H9 (cell line): ENCODE measurements around the gene OXSR1. TPM values are rescaled to one million over a fixed set of nuclear protein-coding genes. Genes with fewer than 3 reads are reported as not detected.

ENCODE experiments used
- DNase-seq: peaks from one replicate; pipeline ENCODE4 v3.0.0-alpha.2; 2017
- H2AFZ ChIP-seq: one replicate; pipeline ENCODE4 v1.6.1; 2013; ENCODE audit warnings: mild to moderate bottlenecking, low read length, control low read depth, moderate library complexity
- H2AK5ac ChIP-seq: 2 replicates; pipeline ENCODE4 v1.6.1; 2013; ENCODE audit warnings: low read length, control low read depth, mixed read lengths; ENCODE audit not compliant: insufficient read length
- H2BK120ac ChIP-seq: one replicate; pipeline ENCODE4 v1.6.1; 2013; ENCODE audit warnings: low read depth, mild to moderate bottlenecking, low read length, control low read depth, inconsistent platforms; ENCODE audit not compliant: poor library complexity, severe bottlenecking
- H2BK12ac ChIP-seq: 2 replicates; pipeline ENCODE4 v1.6.1; 2013; ENCODE audit warnings: low read length, control low read depth, mixed read lengths, low read depth; ENCODE audit not compliant: insufficient read length
- H2BK15ac ChIP-seq: 2 replicates; pipeline ENCODE4 v1.6.1; 2013; ENCODE audit warnings: low read depth, low read length, control low read depth
- H2BK20ac ChIP-seq: one replicate; pipeline ENCODE4 v1.6.1; 2013; ENCODE audit warnings: low read depth, mild to moderate bottlenecking, low read length, control low read depth, inconsistent platforms; ENCODE audit not compliant: poor library complexity, severe bottlenecking
- H2BK5ac ChIP-seq: 2 replicates; pipeline ENCODE4 v1.6.1; 2013; ENCODE audit warnings: low read length, control low read depth, mixed read lengths; ENCODE audit not compliant: insufficient read length
- H3K14ac ChIP-seq: 2 replicates; pipeline ENCODE4 v1.6.1; 2013; ENCODE audit warnings: low read length, control low read depth; ENCODE audit not compliant: insufficient read depth
- H3K18ac ChIP-seq: 2 replicates; pipeline ENCODE4 v1.6.1; 2013; ENCODE audit warnings: low read depth, mild to moderate bottlenecking, mixed read lengths, low read length, control low read depth; ENCODE audit not compliant: insufficient read length
- H3K23ac ChIP-seq: 2 replicates; pipeline ENCODE4 v1.6.1; 2013; ENCODE audit warnings: low read length, control low read depth, mixed read lengths, low read depth; ENCODE audit not compliant: insufficient read length
- H3K23me2 ChIP-seq: 2 replicates; pipeline ENCODE4 v1.6.1; 2013; ENCODE audit warnings: low read depth, mild to moderate bottlenecking, mixed read lengths, low read length, control low read depth; ENCODE audit not compliant: insufficient read length, poor library complexity, severe bottlenecking
- H3K27ac ChIP-seq: 2 replicates; pipeline ENCODE4 v1.5.1; 2013; ENCODE audit warnings: low read length, control low read depth, mixed read lengths, low read depth; ENCODE audit not compliant: insufficient read length
- H3K27me3 ChIP-seq: 2 replicates; pipeline ENCODE4 v1.6.1; 2013; ENCODE audit warnings: low read length, control low read depth, inconsistent platforms; ENCODE audit not compliant: insufficient read depth
- H3K4ac ChIP-seq: 2 replicates; pipeline ENCODE4 v1.6.1; 2013; ENCODE audit warnings: low read depth, mild to moderate bottlenecking, control low read depth, inconsistent platforms, low read length, moderate library complexity
- H3K4me1 ChIP-seq: 2 replicates; pipeline ENCODE4 v1.6.1; 2013; ENCODE audit warnings: low read length, control low read depth, inconsistent platforms; ENCODE audit not compliant: insufficient read depth
- H3K4me2 ChIP-seq: 2 replicates; pipeline ENCODE4 v1.6.1; 2013; ENCODE audit warnings: low read length, control low read depth, mixed read lengths; ENCODE audit not compliant: insufficient read length, insufficient read depth
- H3K56ac ChIP-seq: 2 replicates; pipeline ENCODE4 v1.6.1; 2013; ENCODE audit warnings: low read depth, mild to moderate bottlenecking, mixed read lengths, low read length, control low read depth; ENCODE audit not compliant: insufficient read length
- H3K79me1 ChIP-seq: 2 replicates; pipeline ENCODE4 v1.6.1; 2013; ENCODE audit warnings: low read depth, mild to moderate bottlenecking, moderate library complexity, low read length, control low read depth, inconsistent platforms; ENCODE audit not compliant: insufficient read depth, poor library complexity, severe bottlenecking
- H3K79me2 ChIP-seq: 2 replicates; pipeline ENCODE4 v1.6.1; 2013; ENCODE audit warnings: low read length, control low read depth, inconsistent platforms; ENCODE audit not compliant: insufficient read depth
- H3K9ac ChIP-seq: 2 replicates; pipeline ENCODE4 v1.6.1; 2013; ENCODE audit warnings: low read length, control low read depth, mixed read lengths; ENCODE audit not compliant: insufficient read length; ENCODE audit errors: extremely low read depth
- H3K9me3 ChIP-seq: one replicate; pipeline ENCODE4 v1.6.1; 2013; ENCODE audit warnings: low read depth, low read length, inconsistent platforms; ENCODE audit not compliant: control insufficient read depth
- H3T11ph ChIP-seq: one replicate; pipeline ENCODE4 v1.6.1; 2013; ENCODE audit warnings: mild to moderate bottlenecking, low read length, control low read depth, inconsistent platforms
- H4K20me1 ChIP-seq: one replicate; pipeline ENCODE4 v1.6.1; 2013; ENCODE audit not compliant: control insufficient read depth, insufficient read length, insufficient read depth
- H4K5ac ChIP-seq: 2 replicates; pipeline ENCODE4 v1.6.1; 2013; ENCODE audit warnings: low read depth, mild to moderate bottlenecking, mixed read lengths, low read length, control low read depth; ENCODE audit not compliant: insufficient read length
- H4K8ac ChIP-seq: replicated peaks from 2 replicates; pipeline ENCODE4 v1.6.1; 2013; ENCODE audit warnings: low read length, control low read depth, mixed read lengths, low read depth; ENCODE audit not compliant: insufficient read length
- H4K91ac ChIP-seq: 2 replicates; pipeline ENCODE4 v1.6.1; 2013; ENCODE audit warnings: low read depth, mild to moderate bottlenecking, moderate library complexity, mixed read lengths, low read length, control low read depth; ENCODE audit not compliant: insufficient read length
- H3K27ac Mint-ChIP-seq, 3 experiments: 2 replicates in 2 of 3; 3 replicates in 1 of 3; pipeline ENCODE4 v1.8.0; 2020 to 2021; ENCODE audit warnings: mixed read lengths in 3 of 3, mild to moderate bottlenecking in 1 of 3, moderate library complexity in 1 of 3
- H3K27me3 Mint-ChIP-seq: 2 replicates; pipeline ENCODE4 v1.8.0; 2021; ENCODE audit warnings: low read depth, mild to moderate bottlenecking, moderate library complexity, mixed read lengths
- H3K36me3 Mint-ChIP-seq, 3 experiments: 2 replicates in 2 of 3; 3 replicates in 1 of 3; pipeline ENCODE4 v1.8.0; 2020 to 2021; ENCODE audit warnings: low read depth in 3 of 3, mixed read lengths in 3 of 3; ENCODE audit not compliant: insufficient read depth in 1 of 3
- H3K4me1 Mint-ChIP-seq, 2 experiments: 2 replicates each; pipeline ENCODE4 v1.8.0; 2020; ENCODE audit warnings: mixed read lengths in 2 of 2
- H3K4me3 Mint-ChIP-seq, 2 experiments: 2 replicates in 1 of 2; 3 replicates in 1 of 2; pipeline ENCODE4 v1.8.0; 2020 to 2021; ENCODE audit warnings: mild to moderate bottlenecking in 2 of 2, mixed read lengths in 2 of 2, moderate library complexity in 1 of 2
- H3K9me3 Mint-ChIP-seq, 2 experiments: 2 replicates in 1 of 2; 3 replicates in 1 of 2; pipeline ENCODE4 v1.8.0; 2020; ENCODE audit warnings: mild to moderate bottlenecking in 2 of 2, mixed read lengths in 2 of 2, moderate library complexity in 1 of 2
- WGBS: extraction: QIAGEN DNeasy Blood & Tissue Kit; methylation state at CpG from one replicate; pipeline ENCODE4 v1.1.7; 2013; ENCODE audit warnings: missing lambda C conversion rate, low lambda C conversion rate, mixed read lengths; ENCODE audit not compliant: insufficient read length; ENCODE audit errors: extremely low coverage; 5-methylcytosine and 5-hydroxymethylcytosine counted together
- total RNA-seq: library from RNA; stranded (reverse); gene quantifications from 2 replicates; pipeline ENCODE4 v1.2.1, GENCODE V29; 2021
- TF ChIP-seq, protein P1 (sequence below): fragments of 200-600 bp; sonication (generic); conservative IDR thresholded peaks from 3 replicates; pipeline ENCODE4 v1.8.0; 2021; ENCODE audit warnings: antibody characterized with exemption, mild to moderate bottlenecking

OXSR1 gene
- total RNA-seq, 1 experiment from 2014 or later: 54.1 TPM

DNA sequence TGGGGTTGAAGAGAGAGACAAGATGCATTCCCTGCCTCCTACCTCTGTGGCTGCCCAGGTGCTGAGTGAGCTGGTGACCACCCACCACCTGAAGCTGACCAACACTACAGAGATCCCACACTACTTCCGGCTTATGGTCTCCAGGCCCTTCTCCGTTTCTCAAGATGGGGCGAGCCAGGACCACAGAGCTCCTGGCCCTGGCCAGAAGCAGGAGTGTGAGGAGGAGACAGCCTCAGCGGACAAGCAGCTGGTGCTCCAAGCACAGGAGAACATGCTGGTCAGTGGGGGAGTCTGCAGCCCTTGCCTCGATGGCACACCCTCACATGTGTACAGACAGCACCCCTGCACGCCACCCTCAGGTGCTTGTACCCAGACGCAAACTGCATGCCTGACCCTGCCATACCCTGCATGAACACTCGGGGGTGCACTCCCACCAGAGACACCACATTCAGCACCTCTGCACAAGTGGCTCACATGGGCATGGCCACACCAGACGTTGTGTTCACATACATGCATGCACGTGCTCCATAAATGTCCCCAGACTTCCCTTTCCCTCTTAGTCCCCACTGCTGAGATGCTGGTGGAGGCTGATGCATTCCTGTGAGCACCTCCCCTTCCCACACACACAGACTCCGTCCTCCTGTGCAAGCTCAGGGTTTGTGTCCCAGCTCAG lies 47.5 kb upstream of the OXSR1 start:
- no peak overlapping the region for H3K23ac ChIP-seq
- H4K20me1 ChIP-seq: no peaks in the 10 kb centered on the region
- Mint-ChIP-seq H3K27ac (no peak overlapping the region), H3K4me1 (peaks cover 0 to 3% of the 10 kb centered on the region in 2 experiments; a peak in 1 of 4 replicates), H3K9me3 (no peaks in the 10 kb centered on the region; a peak in 1 of 5 replicates), H3K27me3 (peaks cover 15% of the 10 kb centered on the region), H3K36me3 (peaks cover 15 to 46% (median 26%) of the 10 kb centered on the region in 3 experiments; a peak in 6 of 7 replicates), H3K4me3 (no peak overlapping the region)
- no peaks in the 10 kb centered on the region for H3K79me1 ChIP-seq
- no peak overlapping the region for H3T11ph ChIP-seq
- DNase-seq: peak; percentile 69
- H3K56ac ChIP-seq: no peak overlapping the region
- no CpG with 5 or more reads among the region's 11 CpGs for WGBS
- H3K23me2 ChIP-seq: no peaks in the 10 kb centered on the region
- no peak overlapping the region for H3K4me2 ChIP-seq
- H4K5ac ChIP-seq: no peak overlapping the region
- no peak overlapping the region for H2BK15ac ChIP-seq
- no peak overlapping the region for H3K14ac ChIP-seq
- no peak overlapping the region for H3K9ac ChIP-seq
- no peak overlapping the region for H3K27ac ChIP-seq
- H2BK5ac ChIP-seq: no peak overlapping the region
- no peak overlapping the region for H3K4ac ChIP-seq
- no peak overlapping the region for H2BK20ac ChIP-seq
- TF ChIP-seq, protein P1, sequence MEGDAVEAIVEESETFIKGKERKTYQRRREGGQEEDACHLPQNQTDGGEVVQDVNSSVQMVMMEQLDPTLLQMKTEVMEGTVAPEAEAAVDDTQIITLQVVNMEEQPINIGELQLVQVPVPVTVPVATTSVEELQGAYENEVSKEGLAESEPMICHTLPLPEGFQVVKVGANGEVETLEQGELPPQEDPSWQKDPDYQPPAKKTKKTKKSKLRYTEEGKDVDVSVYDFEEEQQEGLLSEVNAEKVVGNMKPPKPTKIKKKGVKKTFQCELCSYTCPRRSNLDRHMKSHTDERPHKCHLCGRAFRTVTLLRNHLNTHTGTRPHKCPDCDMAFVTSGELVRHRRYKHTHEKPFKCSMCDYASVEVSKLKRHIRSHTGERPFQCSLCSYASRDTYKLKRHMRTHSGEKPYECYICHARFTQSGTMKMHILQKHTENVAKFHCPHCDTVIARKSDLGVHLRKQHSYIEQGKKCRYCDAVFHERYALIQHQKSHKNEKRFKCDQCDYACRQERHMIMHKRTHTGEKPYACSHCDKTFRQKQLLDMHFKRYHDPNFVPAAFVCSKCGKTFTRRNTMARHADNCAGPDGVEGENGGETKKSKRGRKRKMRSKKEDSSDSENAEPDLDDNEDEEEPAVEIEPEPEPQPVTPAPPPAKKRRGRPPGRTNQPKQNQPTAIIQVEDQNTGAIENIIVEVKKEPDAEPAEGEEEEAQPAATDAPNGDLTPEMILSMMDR: peak; percentile 75
- H2BK12ac ChIP-seq: no peak overlapping the region
- H3K4me1 ChIP-seq: no peaks in the 10 kb centered on the region
- H3K18ac ChIP-seq: no peak overlapping the region
- H2AFZ ChIP-seq: no peak overlapping the region
- H3K9me3 ChIP-seq: no peaks in the 10 kb centered on the region
- no peaks in the 10 kb centered on the region for H3K27me3 ChIP-seq
- H4K91ac ChIP-seq: no peak overlapping the region
- no peak overlapping the region for H4K8ac ChIP-seq
- no peaks in the 10 kb centered on the region for H3K79me2 ChIP-seq
- H2AK5ac ChIP-seq: no peak overlapping the region
- H2BK120ac ChIP-seq: no peak overlapping the region
